ENCODE data around the gene CCT2.

DNA sequence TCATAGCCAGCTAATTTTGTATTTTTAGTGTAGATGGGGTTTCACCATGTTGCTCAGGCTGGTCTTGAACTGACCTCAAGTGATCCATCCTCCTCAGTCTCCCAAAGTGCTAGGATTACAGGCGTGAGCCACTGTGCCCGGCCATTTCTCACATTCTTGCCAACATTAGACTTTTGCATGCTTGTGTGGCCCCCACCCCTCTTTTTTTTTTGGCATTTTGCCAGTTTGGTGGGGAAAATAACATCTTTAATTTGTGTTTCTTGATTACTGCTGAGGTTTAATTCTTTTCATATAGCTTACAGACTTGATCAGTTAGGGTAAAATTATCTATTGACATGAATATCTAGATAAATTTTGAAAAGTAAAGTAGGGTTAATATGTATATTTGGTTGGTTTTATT, 3.8 kb downstream of the CCT2 start:
- TF ChIP-seq, protein P1, sequence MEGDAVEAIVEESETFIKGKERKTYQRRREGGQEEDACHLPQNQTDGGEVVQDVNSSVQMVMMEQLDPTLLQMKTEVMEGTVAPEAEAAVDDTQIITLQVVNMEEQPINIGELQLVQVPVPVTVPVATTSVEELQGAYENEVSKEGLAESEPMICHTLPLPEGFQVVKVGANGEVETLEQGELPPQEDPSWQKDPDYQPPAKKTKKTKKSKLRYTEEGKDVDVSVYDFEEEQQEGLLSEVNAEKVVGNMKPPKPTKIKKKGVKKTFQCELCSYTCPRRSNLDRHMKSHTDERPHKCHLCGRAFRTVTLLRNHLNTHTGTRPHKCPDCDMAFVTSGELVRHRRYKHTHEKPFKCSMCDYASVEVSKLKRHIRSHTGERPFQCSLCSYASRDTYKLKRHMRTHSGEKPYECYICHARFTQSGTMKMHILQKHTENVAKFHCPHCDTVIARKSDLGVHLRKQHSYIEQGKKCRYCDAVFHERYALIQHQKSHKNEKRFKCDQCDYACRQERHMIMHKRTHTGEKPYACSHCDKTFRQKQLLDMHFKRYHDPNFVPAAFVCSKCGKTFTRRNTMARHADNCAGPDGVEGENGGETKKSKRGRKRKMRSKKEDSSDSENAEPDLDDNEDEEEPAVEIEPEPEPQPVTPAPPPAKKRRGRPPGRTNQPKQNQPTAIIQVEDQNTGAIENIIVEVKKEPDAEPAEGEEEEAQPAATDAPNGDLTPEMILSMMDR (IDR thresholded peaks at IDR 0.05; ENCODE audit: control extremely low read depth in 1 of 3, insufficient read depth in 1 of 3, low read depth in 1 of 3, low read length in 3 of 3), result no peak
- TF ChIP-seq GTF2F1 (IDR thresholded peaks at IDR 0.05; ENCODE audit: borderline replicate concordance, low read depth, low read length), result no peak
- no peak for TF ChIP-seq TAF1 (IDR thresholded peaks at IDR 0.05; ENCODE audit: low read depth, low read length)
- TF ChIP-seq, protein P2, sequence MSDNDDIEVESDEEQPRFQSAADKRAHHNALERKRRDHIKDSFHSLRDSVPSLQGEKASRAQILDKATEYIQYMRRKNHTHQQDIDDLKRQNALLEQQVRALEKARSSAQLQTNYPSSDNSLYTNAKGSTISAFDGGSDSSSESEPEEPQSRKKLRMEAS (IDR thresholded peaks at IDR 0.05), result no peak
- no peak for TF ChIP-seq POLR2AphosphoS5 (IDR thresholded peaks at IDR 0.05; ENCODE audit: low read depth, low read length)
- TF ChIP-seq EZH2 (IDR thresholded peaks at IDR 0.05; ENCODE audit: low read depth, low read length, severe bottlenecking), result no peak
- no peak for TF ChIP-seq POLR2A (IDR thresholded peaks at IDR 0.05; ENCODE audit: control extremely low read depth in 1 of 2, low read depth in 2 of 2, low read length in 2 of 2)
- TF ChIP-seq SUZ12 (IDR thresholded peaks at IDR 0.05; ENCODE audit: low read length), result no peak
- no peak for TF ChIP-seq BRCA1 (IDR thresholded peaks at IDR 0.05; ENCODE audit: low read depth, low read length)
